Stimulated activated CD8-positive, alpha-beta memory T cell treated with anti-CD3 and anti-CD28 coated beads, Interleukin-4, amount 100 ng/mL, for 1 hour (primary cell): ENCODE measurements around the gene PDXK.

ENCODE experiments used
- DNase-seq, 2 donors: peaks; one replicate each; pipeline ENCODE4 v3.0.0-alpha.2; 2020; ENCODE audit warnings: low read depth in 2 of 2, low spot score in 1 of 2

The PDXK gene

GRCh38 chr21:43801006-43801783 lies 82.3 kb downstream of the PDXK start:
- DNase-seq, result no peak

GRCh38 chr21:43802713-43803313 lies 83.9 kb downstream of the PDXK start:
- no peak for DNase-seq

GRCh38 chr21:43803558-43804300 lies 84.8 kb downstream of the PDXK start:
- DNase-seq, result no peak

GRCh38 chr21:43805275-43805800 lies 86.4 kb downstream of the PDXK start:
- no peak for DNase-seq

- no peak for DNase-seq
Measured at GRCh38 chr21:43806017-43806710, 87.2 kb downstream of the PDXK start.

- no peak for DNase-seq
Measured at GRCh38 chr21:43808367-43808766, 89.4 kb downstream of the PDXK start.

GRCh38 chr21:43808832-43809251 lies 89.9 kb downstream of the PDXK start:
- DNase-seq, result no peak

- DNase-seq, result no peak
Measured at GRCh38 chr21:43809346-43809799, 90.4 kb downstream of the PDXK start.

GRCh38 chr21:43809853-43810504 lies 91.0 kb downstream of the PDXK start:
- DNase-seq, result no peak

- peak; percentile 78 to 79 for DNase-seq
Measured at GRCh38 chr21:43810505-43811261, 91.8 kb downstream of the PDXK start.

GRCh38 chr21:43811262-43812105 lies 92.6 kb downstream of the PDXK start:
- DNase-seq, result no peak
